HG03439 (cell line): ENCODE data around the gene TMC8.

Experiments
- ATAC-seq: cut with Tn5 transposase; IDR thresholded peaks from one replicate; pipeline ENCODE4 v1.9.1; 2021; ENCODE audit warnings: mild to moderate bottlenecking, moderate library complexity; ENCODE audit not compliant: unreplicated experiment

The TMC8 gene

GRCh38 chr17:78174346-78174869 is 43.8 kb downstream of the TMC8 start:
- ATAC-seq, result no peak

GRCh38 chr17:78174870-78175642 is 44.5 kb downstream of the TMC8 start:
- no peak for ATAC-seq

- ATAC-seq, result no peak
These were observed 45.0 kb downstream of the TMC8 start for GRCh38 chr17:78175643-78175981.

GRCh38 chr17:78176548-78177025 is 46.0 kb downstream of the TMC8 start:
- ATAC-seq, result no peak

- no peak for ATAC-seq
These were observed 48.8 kb downstream of the TMC8 start for GRCh38 chr17:78179372-78179771.

GRCh38 chr17:78180083-78180482 is 49.5 kb downstream of the TMC8 start:
- ATAC-seq, result no peak

- no peak for ATAC-seq
These were observed 49.9 kb downstream of the TMC8 start for GRCh38 chr17:78180508-78180907.

- no peak for ATAC-seq
These were observed 51.9 kb downstream of the TMC8 start for GRCh38 chr17:78182504-78182903.

- ATAC-seq, result no peak
These were observed 53.3 kb downstream of the TMC8 start for GRCh38 chr17:78183916-78184315.

GRCh38 chr17:78184351-78184750 is 53.8 kb downstream of the TMC8 start:
- no peak for ATAC-seq

- ATAC-seq, result no peak
These were observed 54.3 kb downstream of the TMC8 start for GRCh38 chr17:78184868-78185267.

- no peak for ATAC-seq
These were observed 55.6 kb downstream of the TMC8 start for GRCh38 chr17:78185981-78186691.

GRCh38 chr17:78186692-78187595 is 56.4 kb downstream of the TMC8 start, which contains the start of the genes AFMID and TK1:
Gene AFMID (plus strand): TSS chr17:78187362. CDS start chr17:78187371, 9 bp downstream.
Gene TK1 (minus strand): TSS chr17:78187052. CDS start chr17:78186994, 58 bp downstream.
- ATAC-seq, result peak; percentile 78
